GM18520 (cell line): ENCODE measurements around the gene FTO.

ENCODE experiments used
- ATAC-seq: cut with Tn5 transposase; IDR thresholded peaks from one replicate; pipeline ENCODE4 v1.9.1; 2021; ENCODE audit not compliant: unreplicated experiment

FTO gene

DNA sequence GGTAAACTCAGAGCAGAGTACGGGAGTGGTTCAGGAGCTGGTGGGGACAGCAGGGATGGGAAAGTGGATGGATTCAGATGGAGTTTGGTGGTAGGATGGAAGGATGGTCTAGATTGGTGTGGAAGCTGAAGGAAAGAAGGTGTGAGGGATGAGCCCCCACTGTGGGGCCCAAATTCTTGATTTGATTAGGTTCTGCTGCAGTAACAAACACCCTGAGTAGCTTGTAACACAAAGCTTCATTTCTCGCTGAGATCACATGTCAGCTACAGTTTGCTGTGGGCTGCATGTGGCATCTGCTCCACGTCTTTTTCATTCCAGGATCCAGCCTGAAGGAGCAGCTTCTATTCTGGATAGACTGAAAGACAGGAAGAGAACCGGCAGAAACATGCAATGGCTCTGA is 438.8 kb downstream of the FTO start:
- ATAC-seq: no peak

DNA sequence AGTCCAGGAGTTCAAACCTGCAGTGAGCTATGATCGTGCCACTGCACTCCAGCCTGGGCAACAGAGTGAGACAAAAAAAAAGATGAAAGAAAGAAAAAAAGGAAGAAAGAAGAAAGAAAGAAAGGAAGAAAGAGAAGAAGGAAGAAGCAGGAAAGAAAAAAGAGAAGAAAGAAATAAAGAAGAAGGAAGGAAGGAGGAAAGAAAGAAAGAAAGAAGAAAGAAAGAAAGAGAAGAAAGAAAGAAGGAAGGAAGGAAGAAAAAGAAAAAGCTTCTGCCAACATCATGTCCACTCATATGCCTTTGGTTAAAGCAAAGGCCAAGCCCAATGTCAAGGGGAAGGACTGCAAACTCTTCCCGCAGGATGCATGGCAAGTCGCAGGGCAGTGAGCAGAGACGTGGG is 439.5 kb downstream of the FTO start:
- no peak for ATAC-seq

DNA sequence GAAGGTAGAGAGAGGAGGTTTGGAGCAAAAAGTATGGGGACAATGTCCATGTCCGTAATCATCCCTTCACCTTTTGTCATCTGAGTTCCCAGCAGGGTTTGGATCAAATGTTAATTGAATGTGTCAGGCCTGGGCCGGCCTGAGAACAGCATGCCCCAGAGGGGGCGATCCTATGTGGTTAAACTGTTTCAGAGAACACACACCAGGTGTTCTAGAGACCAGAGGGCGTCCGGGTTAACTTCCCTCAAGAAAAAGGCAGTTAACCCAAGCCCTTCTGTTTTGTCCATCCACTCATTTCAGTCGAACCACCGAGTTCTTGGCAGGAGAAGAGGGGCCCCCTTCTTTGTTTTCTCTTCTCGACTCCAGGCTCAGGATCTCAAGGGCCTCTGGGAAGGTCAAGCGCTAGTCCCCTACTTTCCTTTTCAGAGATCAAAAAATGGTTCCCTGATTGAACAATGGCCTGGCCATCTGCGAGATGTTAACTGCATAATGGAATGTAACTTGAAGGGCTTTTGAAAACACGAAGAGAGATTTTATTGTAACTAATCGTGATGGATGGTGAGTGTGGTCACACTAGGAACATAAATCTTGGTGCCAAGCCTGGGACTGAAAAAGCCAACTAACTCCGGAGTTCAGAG is 440.1 kb downstream of the FTO start:
- no peak for ATAC-seq

DNA sequence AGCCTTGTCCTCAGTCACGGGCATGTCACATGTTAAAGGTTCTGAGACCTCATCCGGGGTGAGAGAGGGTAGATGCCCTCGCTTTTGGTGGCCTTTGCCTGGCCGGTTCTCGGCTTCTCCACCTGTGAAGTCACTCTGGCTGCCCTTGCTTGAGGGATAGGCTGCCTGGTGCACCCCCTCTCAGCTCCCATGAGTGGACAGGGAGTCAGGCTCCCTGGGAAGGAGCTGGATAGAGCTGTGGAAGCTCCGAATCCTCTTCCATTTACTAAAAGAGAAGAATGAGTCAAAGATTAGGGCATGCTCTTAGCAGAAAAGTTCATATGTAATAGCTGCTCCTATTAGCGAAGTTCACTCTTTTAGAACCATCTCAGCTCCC is 440.6 kb downstream of the FTO start:
- ATAC-seq: no peak

DNA sequence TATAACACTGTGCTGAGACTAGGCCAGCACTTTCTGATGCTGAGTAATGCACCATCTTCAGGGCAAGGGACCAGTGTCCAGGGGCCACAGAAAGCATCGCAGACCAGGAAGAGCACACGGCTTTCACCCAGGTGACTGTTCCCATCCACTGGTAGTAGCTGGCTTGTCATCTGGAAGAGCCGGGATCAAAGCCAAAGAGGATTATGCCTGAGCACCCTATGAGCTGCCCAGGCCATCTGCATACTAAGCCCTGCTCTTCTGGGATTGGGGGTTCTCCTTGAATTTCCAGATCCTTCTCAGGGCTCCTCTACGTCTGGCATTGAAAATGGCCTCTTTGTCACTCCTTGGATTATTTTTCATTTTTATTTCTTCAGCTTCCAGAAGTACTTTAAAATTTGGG is 441.9 kb downstream of the FTO start:
- no peak for ATAC-seq

DNA sequence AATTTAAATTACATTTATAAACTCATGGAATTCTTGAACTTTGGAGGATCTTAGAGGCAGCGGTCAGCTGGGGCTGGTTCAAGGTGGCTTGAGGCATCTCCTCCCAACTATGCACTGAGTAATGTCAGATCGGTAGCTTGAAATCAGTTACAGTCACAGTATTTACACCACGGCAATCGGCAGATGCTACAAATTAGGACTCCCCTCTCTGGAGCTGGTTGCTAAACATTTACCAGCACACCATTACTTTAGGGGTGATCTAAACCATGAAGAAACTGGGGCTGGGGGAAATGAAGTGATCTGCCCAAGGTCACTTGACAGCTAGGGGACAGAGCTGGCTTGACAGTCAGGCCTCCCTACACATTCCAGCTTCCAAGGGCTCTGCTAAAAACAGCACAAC is 445.0 kb downstream of the FTO start:
- no peak for ATAC-seq

DNA sequence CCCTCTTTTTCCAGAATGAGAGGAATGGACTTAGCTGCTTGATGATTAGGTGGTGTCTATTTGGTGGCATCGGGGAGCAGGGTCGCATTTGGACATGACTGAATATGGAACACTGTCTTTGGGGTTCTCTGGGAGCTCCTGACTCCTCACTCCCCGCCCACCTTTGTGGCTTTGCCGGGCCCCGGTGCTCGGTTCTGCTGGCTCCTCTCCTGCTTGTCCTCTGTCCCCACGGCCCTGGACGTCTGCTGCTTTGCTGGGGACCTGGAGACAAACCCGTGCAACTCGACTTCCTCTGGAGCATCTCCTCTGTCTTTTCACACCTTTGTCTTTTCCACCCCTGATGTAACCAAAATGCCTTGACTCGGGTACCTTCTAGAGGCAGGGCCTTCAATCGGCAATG is 446.9 kb downstream of the FTO start:
- no peak for ATAC-seq

DNA sequence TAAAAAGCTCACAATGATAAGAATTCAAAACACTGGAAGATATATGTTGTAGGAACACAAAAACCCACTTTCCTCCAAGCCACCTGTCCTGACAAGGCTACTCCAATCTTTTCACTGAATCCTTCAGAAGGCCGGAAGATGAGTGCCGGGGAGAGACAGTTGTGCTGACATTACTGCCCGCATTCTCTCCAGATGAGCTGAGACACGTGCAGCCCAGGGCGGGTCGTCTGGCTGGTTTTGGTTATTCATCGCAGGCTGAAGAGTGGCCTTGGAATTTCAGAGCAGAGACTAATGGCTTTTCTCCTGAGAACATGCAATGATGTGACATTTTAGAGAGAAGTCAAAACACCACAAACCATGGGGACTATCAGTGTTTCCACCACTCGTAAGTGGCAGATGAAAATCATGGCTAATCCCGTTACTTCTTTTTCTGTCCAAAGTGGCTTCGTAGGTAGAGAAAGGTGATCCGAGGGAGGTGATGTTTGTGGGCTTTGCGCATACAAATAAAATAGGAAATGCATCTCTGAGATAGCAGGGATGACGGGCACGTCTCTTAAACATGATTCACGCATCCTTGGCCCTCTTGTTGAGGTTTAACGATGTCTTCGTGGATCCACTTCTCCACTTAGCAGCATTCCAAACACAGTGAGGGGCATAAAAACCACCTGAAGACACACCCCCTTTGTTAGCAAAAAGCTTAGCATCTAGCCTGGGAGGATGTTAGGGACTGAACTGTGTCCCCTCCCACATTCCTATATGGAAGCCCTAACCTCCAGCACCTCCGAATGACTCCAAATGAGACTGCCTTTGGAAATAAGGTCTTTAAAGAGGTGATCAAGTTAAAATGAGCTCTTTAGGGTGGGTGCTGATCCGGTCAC is 448.6 kb downstream of the FTO start:
- ATAC-seq: no peak

DNA sequence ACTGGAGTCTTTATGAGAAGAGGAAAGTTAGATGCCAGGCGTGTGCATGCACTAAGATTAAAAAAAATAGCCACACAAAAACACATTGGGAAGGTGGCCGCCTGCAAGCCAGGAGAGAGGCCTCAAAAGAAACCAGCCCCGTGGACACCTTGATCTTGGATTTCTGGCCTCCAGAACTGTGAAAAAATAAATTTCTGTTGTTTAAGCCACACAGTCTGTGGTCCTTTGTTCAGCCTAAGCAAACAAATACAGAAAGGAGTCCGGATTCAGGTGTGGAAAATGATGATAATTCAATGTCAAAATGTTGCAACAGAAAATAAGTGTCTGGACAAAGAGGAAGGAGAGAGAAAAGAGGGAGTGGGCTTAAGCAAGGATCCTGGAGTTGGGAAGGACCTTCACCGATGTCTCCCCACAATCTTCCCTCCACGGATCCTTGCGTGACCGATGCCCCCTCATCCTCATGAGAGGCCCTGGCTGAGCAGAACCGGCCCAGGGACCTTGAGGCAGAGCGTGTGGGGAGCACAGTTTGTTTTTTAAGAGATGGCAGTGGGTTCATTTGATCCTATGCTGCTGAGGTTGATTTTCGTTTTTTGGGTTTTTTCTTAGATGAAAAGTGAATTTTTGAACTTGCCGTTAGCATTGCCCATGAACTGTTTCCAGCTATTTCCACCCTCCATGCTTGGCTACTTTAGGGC is 449.4 kb downstream of the FTO start:
- ATAC-seq: no peak

DNA sequence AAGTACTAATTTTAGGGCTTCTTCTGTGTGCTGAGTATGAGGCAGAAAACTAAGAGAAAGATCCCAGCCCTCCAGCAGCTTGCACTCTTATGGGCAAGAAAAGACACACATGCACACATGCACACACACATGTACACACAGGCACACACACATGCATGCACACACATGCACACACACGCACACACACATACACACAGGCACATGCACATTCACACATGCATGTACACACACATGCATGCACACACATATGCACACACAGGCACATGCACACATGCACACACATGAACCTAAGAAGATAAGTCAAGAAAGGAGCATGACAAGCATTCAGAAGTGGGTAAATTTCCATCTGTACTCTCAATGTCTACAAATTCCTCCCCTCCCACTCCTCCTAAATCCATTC is 452.4 kb downstream of the FTO start:
- ATAC-seq: no peak

DNA sequence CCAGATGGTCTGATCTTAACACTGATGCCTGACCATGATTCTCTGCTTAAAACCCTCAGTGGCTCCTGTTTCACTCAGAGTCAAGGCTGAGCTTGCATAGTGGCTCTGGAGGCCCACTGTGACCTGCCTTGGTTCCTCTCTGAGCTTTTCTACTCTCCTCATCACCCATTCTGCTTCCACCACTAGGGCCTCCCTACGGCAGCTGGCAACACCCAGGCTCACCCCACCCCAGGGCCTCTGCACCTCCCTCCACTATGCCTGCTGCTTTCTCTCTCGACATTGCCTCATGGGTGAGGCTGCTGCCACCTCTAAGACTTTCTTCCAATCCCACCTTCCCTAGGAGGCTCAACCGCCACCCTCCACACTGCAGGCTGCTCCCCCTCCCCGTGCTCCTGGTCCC is 455.0 kb downstream of the FTO start:
- ATAC-seq: no peak

DNA sequence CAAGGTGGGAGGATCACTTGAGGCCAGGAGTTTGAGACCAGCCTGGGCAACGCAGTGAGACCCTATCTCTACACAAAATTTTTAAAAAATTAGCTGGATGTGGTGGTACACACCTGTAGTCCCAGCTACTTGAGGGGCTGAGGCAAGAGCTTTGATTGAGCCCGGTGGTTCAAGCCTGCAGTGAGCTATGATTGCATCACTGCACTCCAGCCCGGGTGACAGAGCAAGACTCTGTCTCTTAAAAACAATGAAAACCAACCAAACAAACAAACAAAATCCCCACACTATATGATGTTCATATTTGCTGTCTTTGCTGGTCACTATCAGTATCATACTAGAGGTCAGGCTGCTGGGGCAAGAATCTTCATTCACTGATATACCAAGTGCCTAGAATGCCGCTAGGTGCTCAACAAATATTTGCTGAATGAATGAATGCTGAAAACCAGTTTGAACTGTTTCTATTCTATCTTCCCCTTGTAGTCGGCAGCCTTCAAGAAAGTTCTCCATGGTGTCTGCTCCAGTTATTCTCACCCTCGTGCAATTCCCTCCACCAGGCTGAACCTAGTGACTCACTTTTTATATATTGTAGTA is 455.6 kb downstream of the FTO start:
- no peak for ATAC-seq

DNA sequence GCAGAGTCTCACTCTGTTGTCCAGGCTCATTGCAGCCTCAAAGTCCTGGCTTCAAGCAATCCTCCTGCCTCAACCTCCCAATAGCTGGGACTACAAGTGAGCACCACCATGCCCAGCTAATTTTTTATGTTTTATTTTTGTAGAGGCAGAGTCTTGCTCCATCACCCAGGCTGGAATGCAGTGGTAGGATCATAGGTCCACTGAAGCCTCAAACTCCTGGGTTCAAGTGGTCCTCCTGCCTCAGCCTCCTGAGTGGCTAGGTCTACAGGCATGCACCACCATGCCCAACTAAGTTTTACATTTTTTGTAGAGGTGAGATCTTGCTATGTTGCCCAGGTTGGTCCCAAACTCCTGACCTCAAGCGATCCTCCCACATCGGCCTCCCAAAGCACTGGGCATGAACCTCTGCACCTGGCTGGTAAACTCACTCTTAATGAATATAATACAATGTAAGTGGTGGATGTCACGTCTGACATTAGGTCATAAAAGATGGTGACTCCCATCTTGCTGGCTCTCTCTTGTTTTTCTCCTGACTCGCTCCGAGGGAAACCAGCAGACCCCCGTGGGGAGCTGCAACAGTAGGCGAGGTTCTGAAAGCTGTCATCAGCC is 456.4 kb downstream of the FTO start:
- no peak for ATAC-seq

DNA sequence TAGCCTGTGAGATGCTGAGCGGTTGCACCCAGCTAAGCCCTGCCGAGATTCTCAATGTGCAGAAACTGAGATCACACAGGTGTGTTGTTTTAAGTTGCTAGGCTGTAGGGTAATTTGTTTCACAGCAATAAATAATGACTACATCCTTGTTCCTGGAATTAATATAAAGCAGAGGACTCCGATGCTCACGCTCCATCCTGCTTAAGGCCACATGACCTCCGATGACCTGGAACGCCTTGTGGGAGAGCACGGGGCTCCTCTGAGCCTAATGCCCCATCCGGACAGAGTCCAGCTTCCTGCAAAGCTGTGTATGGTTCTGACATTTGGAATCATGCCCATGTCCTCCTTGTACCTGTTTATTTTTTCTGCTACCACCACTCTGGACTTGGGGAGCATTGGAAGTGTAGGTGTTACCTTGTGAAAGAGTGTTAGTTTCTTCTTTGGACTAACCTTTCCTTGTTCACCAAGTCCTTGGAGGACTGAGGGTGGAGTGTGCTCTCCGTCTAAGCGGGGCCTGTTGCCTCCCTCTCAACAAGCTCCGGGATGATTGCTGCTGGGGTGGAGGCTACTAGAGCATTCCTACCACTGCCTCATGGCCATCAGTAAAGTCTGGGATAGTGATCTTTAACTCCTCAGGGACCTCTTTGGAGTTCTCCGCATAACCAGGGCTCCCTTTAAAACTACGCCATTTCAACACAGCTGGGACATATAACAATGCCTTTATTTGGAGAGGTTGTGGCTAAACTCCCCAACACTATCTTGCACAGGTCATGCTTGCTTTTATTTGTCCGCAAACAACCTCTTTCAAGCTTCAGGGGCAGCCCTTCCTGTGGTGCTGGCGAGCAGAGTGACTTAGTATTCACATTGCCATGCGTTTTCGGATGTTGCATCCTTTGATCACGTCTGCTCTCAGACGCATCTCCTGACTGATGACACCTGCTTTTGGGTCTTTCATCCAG is 457.3 kb downstream of the FTO start:
- no peak for ATAC-seq

DNA sequence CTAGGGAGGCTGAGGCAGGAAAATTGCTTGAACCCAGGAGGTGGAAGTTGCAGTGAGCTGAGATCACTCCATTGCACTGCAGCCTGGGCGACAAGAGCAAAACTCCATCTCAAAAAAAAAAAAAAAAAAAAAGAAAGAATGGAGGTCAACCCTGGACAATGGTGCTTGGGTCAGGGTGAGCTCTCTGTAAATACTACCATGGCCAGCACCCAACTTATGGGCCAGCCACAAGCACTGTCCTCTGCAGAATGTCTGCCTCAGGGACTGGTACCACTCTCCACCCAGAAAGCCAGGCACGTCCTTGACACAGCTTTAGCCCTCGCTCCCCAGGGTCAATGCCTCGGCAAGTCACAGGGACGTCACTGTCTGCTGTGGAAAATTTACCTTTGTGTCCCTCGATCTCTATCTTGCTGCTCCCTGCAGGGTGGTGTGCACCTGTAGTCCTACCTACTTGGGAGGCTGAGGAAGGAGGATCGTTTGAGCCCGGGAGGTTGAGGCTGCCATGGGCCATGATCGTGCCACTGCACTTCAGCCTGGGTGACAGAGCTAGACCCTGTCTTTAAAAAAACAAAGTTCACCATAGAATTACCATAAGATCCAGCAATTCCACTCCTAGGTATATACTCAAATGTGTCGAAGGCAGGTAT is 459.4 kb downstream of the FTO start:
- no peak for ATAC-seq

DNA sequence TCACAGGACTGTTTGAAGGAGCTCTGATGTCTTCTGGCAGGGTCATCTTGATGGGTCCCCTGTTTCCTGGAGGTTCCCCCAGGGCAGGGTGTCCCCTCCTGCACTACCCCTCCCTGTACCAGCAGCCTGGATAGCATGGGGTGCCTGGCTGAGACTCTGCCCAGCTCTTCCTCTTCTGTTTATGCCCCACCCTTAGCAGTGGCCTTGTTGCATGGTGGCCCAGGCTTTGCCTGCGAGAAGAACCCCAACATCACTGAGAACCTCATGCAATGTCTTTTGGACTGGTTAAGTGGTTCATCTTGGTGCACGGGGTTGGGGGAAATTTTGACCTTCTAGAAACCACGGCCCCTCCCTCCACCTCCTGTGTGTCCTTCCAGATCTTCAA is 460.8 kb downstream of the FTO start:
- no peak for ATAC-seq

DNA sequence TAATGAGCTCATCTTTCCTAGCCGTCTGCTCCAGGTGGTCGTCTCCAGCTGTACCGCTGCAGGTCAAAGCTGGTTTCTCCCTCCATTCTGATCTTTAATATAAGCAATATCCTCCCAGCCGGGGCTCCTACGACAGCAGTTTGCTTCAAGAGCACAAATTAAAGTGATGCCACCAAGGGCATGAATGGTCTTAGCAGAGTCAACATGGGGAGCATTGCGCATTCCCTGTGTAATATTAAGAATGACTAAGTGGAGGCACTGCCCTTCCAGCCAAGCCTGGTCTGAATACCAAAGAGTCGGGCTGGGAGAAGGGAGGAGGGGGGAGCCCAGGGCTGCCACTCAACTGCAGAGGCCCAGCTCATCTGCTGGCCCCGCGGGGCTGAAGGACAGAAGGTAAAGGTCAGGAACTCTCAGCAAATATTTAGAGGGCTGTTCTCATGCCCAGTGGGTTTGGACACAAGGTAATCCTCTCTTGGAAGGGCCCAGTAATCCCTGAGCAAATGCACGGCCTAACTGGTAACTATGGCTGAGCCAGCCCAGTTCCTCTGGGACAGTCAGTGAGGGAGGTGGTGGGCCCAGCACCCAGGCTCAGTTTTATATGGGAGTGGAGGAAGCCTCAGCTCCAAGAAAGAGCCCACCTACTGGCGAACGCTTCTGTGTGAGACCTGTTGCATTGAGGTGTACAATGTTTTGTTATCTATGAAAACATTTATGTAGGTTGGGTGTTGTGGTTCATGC is 461.4 kb downstream of the FTO start:
- no peak for ATAC-seq

DNA sequence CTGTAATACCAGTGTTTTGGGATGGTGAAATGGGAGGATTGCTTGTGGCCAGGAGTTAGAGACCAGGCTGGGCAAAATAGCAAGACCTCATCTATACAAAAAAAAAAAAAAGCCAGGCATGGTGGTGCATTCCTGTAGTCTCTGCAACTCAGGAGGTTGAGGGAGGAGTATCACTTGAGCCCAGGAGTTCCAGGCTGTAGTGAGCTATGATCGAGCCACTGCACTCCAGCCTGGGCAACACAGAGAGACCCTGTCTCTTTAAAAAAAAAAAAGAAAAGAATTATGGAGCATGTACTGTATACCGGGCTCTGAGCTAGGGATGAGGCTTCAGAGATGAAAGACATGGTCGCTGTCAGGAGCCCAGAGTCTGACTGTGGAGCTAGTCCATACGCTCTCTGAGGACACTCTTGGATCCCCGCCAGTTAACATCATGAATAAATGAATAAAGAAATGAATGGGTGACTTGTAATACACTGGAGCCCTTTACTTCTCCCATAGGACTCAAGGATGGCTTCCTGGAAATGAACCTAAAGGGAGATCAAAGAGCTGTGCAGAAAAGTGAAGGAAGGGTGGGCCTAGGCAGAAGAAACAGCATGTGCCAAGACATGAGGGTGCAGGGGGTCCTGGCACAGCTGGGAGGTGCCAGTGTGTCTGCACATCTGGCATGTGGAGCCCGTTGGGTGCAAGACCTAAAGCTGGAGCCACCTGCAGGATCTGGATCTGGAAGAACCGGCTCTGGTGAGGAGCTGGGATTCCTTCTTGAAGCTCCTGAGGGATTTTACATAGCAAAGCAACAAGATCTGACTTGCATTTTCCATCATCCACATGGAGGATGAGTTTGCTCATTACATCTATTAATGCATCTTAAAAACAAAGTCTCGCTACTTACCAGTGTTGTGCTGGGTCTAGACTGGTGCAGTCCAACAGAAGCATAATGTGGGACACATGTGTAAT is 462.2 kb downstream of the FTO start:
- no peak for ATAC-seq
